CD4-positive, alpha-beta T cell treated with Interleukin-4 for 1 hour (primary cell): ENCODE measurements around the gene CFAP221.

Experiments
- DNase-seq, 2 donors: peaks; one replicate each; pipeline ENCODE4 v3.0.0-alpha.2; 2020 to 2022

The CFAP221 gene

DNA sequence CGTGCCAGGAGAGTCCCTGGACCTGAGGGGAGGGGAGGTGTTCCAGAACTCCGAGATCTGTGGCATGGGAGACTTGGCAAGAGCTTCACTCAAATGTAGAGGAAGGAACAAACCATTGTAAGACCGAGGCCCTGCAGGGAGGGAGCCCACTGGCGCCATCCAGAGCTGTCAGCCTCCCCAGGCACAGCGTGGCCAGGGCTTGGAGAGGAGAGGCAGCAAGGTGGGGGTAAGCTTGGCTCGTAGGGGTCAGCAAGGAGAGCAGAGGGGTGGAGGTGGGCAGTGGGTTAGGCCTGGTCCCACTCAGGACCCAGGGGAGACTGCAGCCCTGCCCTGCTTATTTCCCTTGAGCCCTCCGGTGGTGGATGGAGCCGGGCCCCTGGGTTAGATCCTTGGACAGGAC, 138.3 kb downstream of the CFAP221 start:
- no peak for DNase-seq

DNA sequence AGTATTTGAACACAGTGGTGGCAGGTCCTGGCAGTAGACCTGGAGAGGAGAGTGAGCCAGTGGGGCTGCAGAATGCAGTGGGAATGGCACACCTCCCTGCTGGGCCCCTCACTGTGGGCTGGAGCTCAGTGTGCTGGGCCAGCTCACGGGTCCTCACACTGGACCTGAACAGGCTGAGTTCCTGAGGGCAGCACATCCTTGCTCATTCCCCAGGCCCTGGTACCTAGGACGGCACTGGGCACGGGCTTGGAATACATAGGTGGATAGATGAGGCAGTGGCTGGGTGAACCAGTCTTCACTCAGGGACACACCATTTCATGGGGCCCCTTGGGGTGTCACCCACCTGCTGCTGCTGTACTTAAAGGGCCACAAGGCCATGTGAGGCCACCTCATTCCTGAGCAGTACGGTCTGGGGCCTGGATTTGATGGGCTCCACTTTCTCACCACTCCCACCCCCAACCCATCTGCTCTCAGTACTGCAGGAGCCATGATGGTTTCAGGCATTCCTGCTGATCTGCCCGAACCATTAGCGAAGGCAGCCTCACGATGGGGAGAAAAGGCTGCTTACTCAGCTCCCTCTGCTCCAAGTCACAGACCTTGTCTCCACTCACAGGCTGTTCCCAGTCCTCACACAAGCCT, 138.9 kb downstream of the CFAP221 start:
- DNase-seq = no peak

DNA sequence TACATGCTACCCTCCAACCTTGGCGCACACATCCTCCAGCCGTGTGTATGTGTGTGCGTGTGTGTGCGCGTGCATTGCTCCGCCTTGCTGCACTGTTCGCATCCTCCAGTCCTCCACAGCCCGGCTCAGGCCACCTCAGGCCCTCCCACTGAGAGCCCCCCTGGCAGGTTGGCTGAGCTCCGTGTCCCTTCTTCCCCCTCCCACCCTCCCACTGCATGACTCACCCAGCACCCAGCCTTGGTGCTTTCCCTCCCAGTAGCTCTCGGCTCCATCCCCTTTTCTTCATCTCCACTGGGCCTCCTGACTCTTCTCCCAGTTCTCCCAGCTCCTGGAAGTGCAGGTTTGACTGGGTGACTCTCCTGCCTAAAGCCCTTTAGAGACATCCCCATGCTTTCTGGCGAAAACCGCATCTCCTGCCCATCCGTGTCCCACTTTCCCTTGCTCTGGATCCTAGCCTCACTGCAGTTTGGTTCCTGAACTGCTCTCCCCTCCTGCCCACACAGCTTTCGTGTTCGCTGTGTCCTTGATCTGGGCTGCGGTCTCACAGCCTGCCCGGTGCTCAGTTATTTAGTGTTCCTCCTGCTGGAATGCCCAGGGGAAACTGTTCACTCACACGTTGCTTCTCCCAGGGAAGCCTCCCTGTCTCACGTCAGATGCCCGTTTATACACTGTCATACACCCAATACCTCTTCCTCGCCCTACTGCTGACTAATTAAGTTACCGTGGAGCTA, 139.6 kb downstream of the CFAP221 start:
- no peak for DNase-seq

DNA sequence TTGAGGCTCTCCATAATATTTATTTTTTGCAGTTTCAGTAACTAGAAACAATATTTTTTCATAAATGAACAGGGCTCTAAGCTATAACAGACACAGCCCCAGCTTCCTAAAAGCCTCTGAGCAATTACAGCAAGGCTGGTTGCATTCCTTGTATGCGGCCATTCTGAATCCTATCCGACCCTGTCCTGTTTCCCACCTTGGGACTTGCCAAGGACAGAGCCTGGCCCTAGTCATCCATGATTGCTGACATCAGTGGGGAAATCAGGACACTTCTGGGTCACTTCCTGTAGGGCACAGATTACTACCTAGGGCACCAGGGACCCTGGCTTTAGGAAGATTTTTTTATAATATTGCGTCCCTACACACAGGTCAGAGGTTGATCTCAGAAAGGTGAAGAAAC, 140.3 kb downstream of the CFAP221 start:
- no peak for DNase-seq

DNA sequence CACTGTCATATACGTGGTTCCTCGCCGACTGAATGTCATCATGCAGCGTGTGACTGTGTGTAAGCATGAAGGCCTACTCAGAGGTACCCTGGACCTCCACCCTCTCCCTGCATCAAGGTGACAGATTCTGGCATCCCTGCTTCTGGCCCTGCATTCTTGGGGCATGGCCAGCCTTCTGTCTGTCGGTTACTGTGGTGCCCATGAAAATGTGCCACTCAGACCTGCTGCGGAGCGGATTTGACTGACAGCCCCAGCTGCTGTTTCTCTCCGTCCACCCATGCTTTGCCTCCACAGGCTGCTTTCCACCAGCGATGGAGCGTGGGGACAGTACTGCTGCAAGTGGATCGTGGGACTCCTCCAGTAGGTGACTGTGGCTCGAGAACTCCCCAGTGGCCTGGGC, 144.4 kb downstream of the CFAP221 start:
- no peak for DNase-seq

DNA sequence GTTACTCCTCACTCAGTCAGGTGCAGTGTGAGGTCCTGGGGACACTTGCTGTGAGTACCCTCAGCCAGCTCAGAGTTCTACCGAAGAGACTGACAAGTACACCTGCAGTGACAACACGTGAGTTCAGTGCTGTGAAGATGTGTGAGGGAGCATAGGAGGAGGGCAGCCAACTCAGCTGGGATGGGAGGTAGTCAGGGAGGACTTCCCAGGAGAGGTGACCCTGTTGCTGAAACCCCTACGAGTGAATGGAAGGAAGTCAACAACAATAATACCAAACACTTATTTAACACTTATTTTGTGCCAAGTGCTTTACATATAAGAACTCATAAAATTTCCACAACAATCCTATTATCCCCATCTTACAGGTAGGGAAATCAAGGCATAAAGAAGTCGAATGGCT, 145.0 kb downstream of the CFAP221 start:
- DNase-seq = no peak

DNA sequence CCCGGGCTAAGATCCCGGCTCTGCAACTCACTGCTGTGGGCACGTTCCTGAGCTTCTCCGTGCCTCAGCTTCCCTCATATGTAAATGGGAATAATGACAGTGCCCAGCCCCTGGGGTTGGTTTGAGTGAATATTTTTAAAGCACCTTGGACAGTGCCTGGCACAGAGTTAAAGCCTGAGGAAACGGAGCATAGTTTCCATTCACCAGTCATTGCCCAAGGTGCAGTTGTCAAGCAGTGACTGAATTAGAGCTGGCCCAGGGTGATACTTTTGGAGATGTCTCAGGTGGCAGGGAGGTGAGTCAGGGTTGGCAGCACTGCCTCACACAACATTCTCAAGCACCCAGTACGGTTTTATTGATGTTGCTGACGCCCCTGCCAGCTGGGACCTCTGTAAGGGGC, 146.9 kb downstream of the CFAP221 start:
- no peak for DNase-seq

DNA sequence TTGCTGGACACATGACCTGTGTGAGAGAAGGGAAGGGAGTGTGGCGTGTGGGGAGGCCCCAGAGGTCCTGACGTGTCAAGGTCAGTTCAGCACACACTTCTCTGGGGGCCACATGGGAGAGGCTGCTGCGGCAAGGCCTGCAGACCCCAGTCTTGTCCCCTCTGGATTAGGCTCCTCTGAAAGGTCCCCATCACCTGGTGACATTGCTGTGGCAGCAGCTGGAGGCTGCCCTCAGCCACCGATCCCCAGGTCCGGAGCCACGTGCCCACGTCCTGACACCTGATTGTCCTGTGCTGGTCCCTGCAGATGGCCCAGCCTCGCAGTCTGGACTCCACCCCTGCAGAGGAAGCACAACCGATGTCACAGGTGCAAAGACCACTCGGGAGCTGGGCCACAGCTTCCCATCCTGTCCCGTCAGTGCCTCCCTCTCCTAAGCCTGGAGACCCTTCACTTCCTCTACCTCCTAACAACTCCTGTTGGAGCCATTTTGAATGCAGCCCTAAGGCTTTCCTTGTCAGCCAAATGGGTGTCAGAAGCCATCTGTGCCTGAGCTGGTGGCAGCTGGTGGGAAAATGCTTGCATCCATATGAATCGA, 147.5 kb downstream of the CFAP221 start:
- no peak for DNase-seq

DNA sequence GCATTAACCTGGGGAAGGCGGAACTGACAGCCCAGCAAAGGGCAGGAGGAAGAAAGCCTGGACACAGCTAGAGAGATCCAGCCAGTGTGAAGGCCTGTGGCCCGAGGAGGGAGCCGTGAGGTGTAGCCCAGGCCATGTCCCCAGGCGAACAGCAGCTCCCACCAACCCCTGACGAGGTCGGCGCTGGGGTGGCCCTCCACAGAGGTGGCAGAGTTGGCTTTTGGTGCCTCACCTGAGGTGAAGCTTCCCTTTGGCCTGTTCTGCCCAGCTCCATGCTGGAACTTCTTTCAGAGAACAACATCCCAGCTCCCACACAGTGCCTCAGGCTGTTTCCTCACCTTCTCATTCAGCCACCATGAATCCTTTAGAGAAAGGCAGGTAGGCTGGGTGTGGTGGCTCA, 148.1 kb downstream of the CFAP221 start:
- no peak for DNase-seq

DNA sequence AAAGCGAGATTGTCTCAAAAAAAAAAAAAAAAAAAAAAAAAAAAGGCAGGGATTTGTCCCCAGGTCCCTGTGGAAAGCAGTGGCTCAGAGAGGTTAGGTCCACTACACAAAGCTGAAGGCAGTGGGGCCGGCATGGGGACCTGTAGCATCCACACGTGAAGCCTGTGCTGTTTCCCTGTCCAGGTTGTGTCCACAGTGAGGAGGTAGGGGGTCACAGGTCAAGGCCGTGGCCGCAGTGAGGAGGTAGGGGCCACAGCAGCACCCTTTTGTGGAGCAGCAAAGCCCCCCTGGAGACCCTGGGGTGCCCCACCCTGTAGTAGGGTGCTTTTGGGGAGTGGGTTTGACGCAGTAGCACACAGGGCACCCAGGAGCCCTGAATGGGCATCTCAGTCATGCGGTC, 148.7 kb downstream of the CFAP221 start:
- DNase-seq = no peak

DNA sequence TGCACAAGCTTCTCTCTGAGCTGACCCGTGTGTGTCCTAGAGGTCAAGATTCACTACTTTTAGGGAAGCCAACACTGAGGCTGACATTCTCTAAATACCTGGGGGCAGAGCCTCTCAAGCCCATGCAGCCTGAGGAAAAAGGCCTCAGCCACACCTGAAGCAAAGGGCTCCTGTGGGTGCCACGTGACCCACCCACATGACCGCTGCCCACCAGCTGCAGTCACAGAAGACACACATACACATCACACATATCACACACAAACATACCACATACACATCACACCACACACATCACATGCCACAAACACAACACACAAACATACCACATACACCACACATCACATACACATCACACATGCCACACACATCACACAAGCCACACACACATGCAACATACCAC, 149.3 kb downstream of the CFAP221 start:
- DNase-seq = no peak

DNA sequence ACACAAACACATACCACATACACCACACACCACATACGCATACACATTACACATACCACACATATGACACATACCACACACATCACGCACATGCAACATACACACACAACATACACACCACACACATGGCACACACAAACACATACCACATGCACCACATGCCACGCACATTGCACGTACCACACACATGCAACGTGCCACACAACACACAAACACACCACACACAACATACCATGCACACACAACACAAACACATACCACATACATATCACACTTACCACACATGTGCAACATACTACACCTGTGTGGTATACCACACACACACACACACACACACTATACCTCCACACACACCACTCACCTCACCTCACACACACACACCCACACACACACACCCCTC, 149.7 kb downstream of the CFAP221 start:
- no peak for DNase-seq

DNA sequence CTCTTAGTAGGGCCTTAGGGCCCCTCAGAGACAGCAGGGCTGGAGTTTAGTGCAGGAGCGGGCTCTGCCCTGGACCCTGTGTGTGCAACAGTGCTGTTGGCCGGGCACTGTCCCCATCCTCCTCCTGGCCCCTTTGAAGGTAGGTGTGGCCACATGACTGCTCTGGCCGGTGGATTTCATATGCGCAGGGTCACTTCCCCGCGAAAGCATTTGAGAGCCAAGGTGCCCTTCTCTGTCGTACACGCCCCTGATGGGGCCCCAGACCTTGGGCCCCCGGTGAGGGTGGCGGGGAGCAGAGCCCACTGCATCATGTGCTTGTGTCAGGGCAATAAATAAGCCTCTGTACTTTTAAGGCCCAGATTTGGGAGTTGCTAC, 150.2 kb downstream of the CFAP221 start:
- no peak for DNase-seq

DNA sequence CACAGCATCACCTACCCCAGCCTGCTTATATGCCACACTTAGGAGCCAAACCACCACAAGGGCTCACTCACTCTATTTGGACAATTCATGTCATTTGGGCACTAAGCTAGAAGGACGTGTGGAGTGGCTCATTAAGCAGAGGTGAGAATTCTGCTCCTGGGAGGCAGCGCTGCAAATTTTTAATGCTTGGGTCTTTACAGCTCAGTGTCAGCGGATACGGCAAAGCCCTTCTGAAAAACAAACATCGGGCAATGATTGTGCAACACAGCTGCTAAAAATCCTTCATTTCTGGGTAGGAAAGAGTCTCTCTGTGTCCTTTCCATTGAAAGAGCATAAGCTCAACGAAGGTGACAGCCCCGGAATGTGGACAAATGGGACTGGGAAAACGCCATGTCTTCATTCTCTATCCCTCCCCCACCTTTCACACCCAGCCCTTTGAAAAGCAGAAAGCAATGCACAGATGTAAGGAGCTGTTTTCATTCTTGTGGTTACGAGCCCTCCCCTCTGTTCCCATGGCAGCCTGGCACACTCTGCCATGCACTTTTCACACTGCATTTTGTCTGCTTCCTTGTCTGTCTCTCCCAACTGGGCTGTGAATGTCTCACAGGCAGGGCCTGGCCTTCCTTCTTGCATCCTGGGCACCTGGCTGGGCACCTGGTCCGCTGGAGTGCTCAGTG, 150.7 kb downstream of the CFAP221 start:
- DNase-seq = peak in 1 of 2 donors; percentile 20

DNA sequence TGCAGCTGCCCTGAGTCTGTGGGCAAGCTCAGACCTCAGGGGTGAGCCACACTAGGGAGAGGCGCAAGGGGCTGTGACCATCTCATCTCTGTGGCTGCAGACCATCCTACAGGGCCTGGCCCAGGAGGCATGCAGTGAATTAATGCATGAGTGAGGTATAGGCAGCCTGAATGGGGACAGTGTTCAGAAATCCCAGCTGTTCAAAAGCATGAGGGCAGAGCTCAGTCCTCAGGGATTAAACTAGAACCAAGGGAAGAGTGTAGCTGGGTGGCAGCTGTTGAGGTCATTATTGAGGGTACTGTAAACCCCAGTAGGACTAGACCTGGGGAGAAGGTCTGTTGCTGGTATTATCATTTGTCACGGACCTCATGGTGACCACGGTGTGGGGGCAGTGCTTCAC, 151.8 kb downstream of the CFAP221 start:
- DNase-seq = no peak

DNA sequence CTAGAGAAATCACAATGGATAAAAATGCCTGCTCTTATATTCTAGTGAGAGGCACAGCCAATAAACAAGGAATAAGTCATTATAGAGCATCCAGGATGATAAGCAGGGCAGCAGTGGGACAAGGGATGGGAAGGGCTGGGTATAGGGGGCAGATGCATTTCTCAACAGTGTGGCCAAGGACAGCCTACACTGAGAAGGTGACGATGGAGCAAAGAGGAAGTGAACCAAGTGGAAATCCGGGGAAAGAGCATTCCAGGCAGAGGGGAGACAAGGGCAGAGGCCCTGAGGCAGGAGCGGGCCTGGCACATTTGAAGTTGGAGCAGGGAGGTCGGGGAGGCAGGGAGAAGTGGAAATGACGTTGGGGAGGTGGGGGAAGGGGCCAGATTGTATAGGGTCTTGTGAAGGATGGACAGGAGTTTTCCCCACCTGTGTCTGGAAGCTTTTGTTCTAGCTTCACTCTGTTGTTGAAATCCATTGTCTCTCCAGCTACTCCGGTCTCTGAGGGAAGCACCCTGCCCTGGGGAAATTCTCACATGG, 152.3 kb downstream of the CFAP221 start:
- DNase-seq = no peak

DNA sequence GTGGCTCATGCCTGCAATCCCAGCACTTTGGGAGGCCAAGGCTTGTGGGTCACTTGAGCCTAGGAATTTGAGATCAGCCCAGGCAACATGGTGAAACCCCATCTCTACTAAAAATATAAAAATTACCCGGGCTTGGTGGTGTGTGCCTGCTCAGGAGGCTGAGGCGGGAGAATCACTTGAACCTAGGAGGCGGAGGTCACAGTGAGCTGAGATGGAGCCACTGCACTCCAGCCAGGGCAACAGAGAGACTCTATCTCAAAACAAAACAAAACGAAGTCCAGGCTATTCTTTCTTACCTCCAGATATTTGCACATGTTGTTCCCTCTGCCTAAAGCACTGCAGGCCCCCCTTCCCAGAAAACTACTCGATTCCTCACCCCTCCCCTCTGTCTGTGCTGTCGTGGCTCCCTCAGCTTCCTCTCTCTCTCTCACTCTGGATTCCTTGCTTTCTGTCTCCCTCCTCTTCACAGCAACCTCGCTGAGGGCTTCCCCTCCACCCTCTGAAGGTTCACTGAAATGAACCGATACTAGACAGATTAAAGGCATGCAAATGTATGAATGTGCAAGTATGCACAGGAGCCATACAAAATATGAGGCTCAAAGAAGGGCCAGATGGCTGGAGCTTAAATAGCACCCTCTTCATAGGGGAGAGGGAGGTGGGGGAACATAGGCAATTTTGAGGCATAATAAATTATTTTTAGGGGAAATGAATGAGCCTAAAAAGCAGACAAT, 153.2 kb downstream of the CFAP221 start:
- DNase-seq = no peak

DNA sequence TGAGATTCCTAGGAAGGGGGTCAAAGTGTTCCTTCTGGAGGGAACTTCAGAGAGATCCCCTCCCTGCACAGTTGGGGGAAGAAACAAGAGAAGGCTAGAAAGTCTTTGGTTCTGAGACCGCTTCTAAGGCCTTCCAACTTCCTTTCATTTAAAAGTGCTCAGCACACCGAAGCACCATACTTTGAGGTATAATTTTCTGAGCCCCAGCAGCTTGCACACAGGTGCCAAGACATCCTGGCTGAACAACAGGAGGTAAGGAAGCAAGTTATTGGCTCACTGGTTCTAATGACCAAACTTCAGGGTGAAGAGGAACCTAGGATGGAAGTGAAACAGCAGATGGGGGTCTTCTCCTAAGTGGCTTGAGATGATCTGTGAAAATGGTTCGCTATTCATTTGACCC, 154.0 kb downstream of the CFAP221 start:
- no peak for DNase-seq

DNA sequence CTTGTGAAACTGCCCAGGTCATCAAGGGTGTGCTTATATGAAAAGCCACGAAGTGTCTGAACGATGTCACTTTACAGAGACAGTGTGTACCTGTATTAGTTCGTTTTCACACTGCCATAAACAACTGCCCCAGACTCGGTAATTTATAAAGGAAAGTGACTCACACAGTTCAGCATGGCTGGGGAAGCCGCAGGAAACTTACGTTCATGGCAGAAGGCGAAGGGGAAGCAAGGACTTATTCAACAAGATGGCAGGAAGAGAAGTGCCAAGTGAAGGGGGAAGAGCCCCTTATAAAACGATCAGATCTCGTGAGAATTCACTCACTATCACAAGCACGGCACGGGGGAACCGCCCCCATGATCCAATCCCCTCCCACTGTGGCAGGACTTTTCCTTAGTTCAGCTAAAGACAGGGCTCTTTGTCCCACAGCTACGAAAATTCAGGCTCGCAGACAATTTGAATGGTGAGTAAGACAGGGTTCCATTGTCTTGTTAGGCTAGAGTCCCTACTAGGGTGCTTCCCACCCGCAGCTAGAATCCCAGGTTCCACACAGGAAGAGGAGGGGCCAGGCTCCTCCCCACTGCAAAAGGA, 154.9 kb downstream of the CFAP221 start:
- no peak for DNase-seq

DNA sequence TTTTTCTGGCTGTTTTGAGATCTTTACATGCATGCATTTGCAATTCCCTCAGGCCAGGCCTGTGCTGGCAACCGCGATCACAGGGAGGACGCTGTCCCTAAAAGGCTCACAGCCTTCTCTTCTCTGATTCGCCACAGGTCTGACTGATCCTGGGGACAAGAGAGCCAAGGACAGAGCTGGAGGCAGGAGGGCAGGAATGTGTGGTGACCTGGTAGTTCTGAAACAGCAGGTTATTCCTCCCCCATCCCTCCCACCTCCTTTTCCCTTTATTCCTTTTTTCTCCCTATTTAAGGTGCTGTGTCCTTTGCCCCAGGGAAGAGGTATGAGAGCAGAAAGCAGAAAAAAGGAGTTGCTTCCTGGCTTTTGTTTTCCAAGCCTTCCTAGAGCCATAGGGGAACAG, 156.6 kb downstream of the CFAP221 start:
- DNase-seq = no peak

DNA sequence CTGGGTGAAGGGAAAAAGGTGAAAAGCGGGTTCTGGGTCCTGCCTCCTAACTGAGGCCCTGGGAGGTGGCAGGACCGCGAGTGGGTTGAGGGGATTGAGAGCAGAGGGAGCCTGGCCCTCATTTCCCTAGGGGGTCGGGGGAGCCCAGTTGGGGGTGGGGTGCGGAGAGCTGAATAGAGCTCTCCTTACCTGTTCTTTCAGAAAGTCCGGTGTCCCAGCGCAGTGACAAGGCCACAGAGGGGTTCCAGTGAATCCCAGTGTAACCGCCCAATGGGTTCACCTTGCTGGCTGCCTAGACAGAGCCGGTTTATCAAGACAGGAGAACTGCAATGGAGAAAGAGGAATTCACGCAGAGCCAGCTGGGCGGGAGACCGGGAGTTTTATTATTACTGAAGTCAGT, 157.1 kb downstream of the CFAP221 start:
- DNase-seq = no peak

DNA sequence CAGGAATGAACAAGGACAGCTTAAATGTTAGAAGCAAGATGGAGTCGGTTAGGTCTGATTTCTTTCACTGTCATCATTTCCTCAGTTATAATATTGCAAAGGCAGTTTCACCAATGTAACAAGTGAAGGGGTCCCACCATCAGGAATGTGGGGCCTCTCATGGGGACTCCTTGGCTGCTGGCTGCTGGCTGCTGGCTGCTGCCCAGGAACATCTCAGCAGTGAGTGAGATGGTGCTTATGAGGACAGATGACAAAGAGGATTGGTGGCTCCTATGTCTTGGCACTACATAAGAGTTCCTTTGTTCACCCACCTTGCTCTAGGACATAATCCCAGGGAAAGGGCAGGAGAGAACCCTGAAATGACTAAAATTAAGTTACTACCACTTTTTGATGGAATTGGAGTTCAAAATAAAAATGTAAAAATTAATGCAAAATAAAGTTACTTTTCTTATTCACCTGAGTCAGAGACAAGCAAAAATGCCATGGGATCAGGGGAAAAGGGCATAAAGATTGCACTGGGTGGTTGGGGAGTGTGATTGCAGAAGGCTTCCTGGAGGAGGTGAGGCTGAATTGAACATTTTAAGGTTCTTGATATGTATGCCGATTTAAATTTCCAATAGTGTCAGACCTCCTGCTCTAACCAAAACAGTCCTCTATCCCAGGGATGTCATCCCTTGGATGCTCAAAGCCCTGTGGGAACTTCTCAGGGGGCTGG, 158.1 kb downstream of the CFAP221 start:
- DNase-seq = no peak
